Activated T-cell treated with anti-CD3 and anti-CD28 coated beads, Interleukin-2, amount 50 U/mL, for 48 hours (primary cell): ENCODE results near the gene HLTF.
"Not testable (repeated sequence)": the region's sequence is repeated elsewhere in the genome, so short reads cannot be mapped to it uniquely, and the experiment has no call there.

Experiments
- DNase-seq, 2 experiments: peaks; one replicate each; pipeline ENCODE4 v3.0.0-alpha.2; 2020

The HLTF gene

DNA sequence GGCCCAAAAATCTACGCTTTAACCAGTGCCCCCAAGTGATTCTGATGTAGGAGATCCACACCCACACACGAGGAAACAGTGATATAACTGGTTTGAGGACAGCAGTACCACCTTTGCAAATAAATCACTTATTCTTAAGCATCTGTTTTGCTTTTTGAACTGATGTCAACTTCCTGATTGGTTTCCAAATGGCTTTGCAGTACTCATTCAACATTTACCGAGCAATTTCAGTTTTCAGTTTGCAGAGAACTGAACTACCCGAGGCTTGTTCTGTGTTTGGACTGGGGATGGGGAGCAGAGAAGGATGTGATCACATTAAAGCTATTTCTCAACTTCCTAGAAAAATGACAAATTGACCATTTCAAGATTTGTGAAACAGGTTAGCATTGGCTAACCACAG lies 96.1 kb downstream of the HLTF start:
- DNase-seq = no peak

- not testable (repeated sequence) for DNase-seq
Measured at GRCh38 chr3:148987551-148987950, 98.8 kb downstream of the HLTF start.

DNA sequence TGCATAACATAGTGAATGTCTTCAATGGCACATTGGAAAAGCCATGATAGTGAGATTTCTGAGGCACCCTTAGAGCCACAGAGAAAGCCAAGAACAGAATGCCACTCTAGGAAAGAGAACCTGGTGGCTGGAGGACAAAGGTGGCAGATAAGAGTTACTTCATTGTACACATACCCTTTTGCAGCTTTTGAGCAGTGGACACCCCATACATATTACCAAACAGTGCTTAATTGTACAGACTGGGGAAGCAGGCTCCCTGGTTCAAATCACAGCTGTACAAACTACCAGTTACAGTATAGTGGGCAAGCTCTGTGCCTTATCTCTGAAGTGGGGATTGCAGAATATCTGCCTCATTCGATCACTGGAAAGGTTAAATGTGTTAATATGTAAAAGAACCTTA lies 105.1 kb downstream of the HLTF start:
- no peak for DNase-seq
